ENCODE data around the gene ABHD5.

Gene ABHD5

GRCh38 chr3:43758592-43759225, 68.0 kb downstream of the ABHD5 start:
- no peak overlapping the region for H3K4me3 ChIP-seq (ENCODE audit: low read depth, low read length)
- TF ChIP-seq CTCF (IDR thresholded peaks at IDR 0.05; ENCODE audit: low read depth, low read length), result no peak
- H3K27ac ChIP-seq, result no peak overlapping the region
- no peaks in the 10 kb centered on the region for H3K36me3 ChIP-seq
- DNase-seq, result no peak
- no peaks in the 10 kb centered on the region for H3K9me3 ChIP-seq (ENCODE audit: severe bottlenecking)
- H3K27me3 ChIP-seq (ENCODE audit: insufficient read depth, low read depth, severe bottlenecking), result no peaks in the 10 kb centered on the region

GRCh38 chr3:43759297-43759782, 68.6 kb downstream of the ABHD5 start:
- peak; percentile 36; the same call in 1 of the 2 replicates for TF ChIP-seq CTCF (IDR thresholded peaks at IDR 0.05; ENCODE audit: low read depth, low read length)
- Histone ChIP-seq H3K27ac (no peak overlapping the region), H3K36me3 (no peaks in the 10 kb centered on the region), H3K27me3 (ENCODE audit: insufficient read depth, low read depth, severe bottlenecking) (no peaks in the 10 kb centered on the region), H3K4me3 (ENCODE audit: low read depth, low read length) (no peak overlapping the region), H3K9me3 (ENCODE audit: severe bottlenecking) (no peaks in the 10 kb centered on the region)
- DNase-seq, result no peak

- no peak overlapping the region for H3K4me3 ChIP-seq (ENCODE audit: low read depth, low read length)
- DNase-seq, result no peak
- H3K9me3 ChIP-seq (ENCODE audit: severe bottlenecking), result no peaks in the 10 kb centered on the region
- H3K36me3 ChIP-seq, result no peaks in the 10 kb centered on the region
- H3K27me3 ChIP-seq (ENCODE audit: insufficient read depth, low read depth, severe bottlenecking), result no peaks in the 10 kb centered on the region
- TF ChIP-seq CTCF (IDR thresholded peaks at IDR 0.05; ENCODE audit: low read depth, low read length), result no peak
- no peak overlapping the region for H3K27ac ChIP-seq
Measured at GRCh38 chr3:43759938-43760337, 69.2 kb downstream of the ABHD5 start.

GRCh38 chr3:43760938-43761337, 70.2 kb downstream of the ABHD5 start:
- no peak for TF ChIP-seq CTCF (IDR thresholded peaks at IDR 0.05; ENCODE audit: low read depth, low read length)
- no peak overlapping the region for H3K27ac ChIP-seq
- H3K36me3 ChIP-seq, result no peaks in the 10 kb centered on the region
- H3K27me3 ChIP-seq (ENCODE audit: insufficient read depth, low read depth, severe bottlenecking), result no peaks in the 10 kb centered on the region
- H3K9me3 ChIP-seq (ENCODE audit: severe bottlenecking), result no peaks in the 10 kb centered on the region
- no peak for DNase-seq
- no peak overlapping the region for H3K4me3 ChIP-seq (ENCODE audit: low read depth, low read length)

GRCh38 chr3:43762451-43762850, 71.7 kb downstream of the ABHD5 start:
- Histone ChIP-seq H3K36me3 (no peaks in the 10 kb centered on the region), H3K4me3 (ENCODE audit: low read depth, low read length) (no peak overlapping the region), H3K27me3 (ENCODE audit: insufficient read depth, low read depth, severe bottlenecking) (no peaks in the 10 kb centered on the region), H3K9me3 (ENCODE audit: severe bottlenecking) (no peaks in the 10 kb centered on the region), H3K27ac (no peak overlapping the region)
- no peak for DNase-seq
- TF ChIP-seq CTCF (IDR thresholded peaks at IDR 0.05; ENCODE audit: low read depth, low read length), result no peak

GRCh38 chr3:43764056-43764455, 73.3 kb downstream of the ABHD5 start:
- no peak for TF ChIP-seq CTCF (IDR thresholded peaks at IDR 0.05; ENCODE audit: low read depth, low read length)
- no peak for DNase-seq
- Histone ChIP-seq H3K27ac (no peak overlapping the region), H3K4me3 (ENCODE audit: low read depth, low read length) (no peak overlapping the region), H3K9me3 (ENCODE audit: severe bottlenecking) (no peaks in the 10 kb centered on the region), H3K36me3 (no peaks in the 10 kb centered on the region), H3K27me3 (ENCODE audit: insufficient read depth, low read depth, severe bottlenecking) (no peaks in the 10 kb centered on the region)

Measured in WERI-Rb-1 (cell line).